Brain pericyte (primary cell): ENCODE measurements around the gene IGF2BP3.
"Not testable (repeated sequence)": the region's sequence is repeated elsewhere in the genome, so short reads cannot be mapped to it uniquely, and the experiment has no call there.

Experiments used
- DNase-seq: peaks from one replicate; pipeline ENCODE4 v3.0.0-alpha.2; 2012; ENCODE audit warnings: low read depth, low spot score

The IGF2BP3 gene

DNA sequence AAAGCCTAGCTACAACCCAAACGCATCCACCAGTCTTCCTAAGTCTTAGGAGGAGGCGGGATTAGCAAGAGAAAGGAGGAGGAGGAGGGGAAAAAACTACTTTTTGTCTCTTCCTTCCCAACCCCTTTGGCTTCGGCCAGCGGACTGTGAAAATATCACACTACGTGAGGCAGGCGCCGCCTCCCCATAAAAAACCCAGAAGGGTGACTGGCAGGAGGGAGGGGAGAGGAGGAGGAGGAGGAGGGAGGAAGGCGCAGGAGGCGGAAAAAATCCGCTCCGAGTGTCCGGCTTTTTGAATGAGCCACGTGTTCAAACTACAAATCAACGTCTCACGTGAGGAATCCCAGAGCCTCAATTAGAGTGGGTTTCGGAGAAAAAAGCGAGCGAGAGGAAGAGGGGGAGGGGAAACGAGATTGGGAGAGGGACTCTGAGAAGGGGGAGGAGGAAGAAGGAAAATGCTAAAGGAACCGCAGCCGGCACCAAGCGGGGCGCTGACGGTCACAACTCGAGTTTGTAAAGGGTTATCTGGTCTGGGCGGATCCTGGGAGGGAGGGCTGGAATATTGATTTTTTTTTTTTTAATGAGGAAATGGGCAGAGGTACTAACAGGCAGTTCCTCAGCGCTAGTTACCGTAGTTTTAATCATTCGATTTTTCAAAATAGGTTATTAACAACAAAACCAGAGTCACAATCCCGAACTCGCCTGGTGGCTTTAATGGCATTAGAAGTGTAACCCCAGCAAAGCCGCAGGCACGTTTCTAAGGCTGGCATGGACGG lies at the start of gene IGF2BP3:
TSS of gene IGF2BP3 (minus strand) at position 162 of the 776 bp plus-strand sequence. CDS start 381 bp downstream, outside the sequence.
- DNase-seq: peak; percentile 88

DNA sequence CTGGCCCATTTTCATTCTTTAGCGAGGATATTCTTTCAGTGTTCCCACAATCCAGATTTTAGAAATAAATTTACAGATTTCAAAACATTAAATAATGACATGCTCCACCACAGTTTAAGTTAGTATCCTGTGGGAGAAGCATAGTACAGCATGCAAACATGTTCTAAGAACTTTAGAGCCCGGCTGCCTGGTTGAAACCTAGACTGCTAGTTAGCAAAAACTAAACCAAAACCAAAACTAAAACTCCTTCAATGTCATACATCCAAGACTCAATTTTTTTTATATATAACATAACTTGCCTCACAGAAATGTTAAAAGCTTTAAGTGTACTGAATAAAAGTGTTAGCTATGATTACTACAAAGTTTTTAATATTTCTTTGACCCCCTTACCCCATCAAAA lies 44.5 kb upstream of the IGF2BP3 start:
- no peak for DNase-seq

DNA sequence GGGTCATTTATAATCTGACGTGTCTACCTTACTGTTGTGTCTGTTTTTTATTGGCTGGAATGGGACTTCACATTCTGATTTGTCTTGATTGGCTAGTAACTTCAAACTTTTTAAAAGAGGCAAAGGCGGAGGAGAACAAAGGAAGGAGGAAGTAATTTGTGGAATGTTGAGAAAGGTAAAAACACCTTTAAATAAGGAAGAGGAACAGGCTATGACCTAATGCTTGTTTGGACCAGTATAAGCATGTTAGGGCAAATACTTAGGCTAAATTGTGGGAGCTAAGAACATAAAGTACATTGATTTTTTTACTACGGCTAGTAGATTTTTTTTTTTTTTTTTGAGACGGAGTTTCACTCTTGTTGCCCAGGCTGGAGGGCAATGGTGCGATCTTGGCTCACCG lies 43.5 kb upstream of the IGF2BP3 start:
- DNase-seq: not testable (repeated sequence)

DNA sequence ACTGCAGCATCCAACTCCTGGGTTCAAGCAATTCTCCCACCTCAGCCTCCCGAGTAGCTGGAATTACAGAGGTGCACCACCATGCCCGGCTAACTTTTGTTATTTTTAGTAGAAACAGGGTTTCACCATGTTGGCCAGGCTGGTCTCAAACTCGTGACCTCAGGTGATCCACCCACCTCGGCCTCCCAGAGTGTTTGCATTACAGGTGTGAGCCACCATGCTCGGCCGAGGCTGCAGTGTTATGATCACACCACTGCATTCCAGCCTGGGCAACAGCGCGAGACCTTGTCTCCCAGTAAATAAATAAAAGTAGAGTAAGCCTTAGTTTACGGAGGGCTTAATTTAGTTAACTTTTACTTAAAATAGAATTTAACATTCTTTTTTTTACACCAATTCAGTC lies 23.7 kb upstream of the IGF2BP3 start:
- no peak for DNase-seq

DNA sequence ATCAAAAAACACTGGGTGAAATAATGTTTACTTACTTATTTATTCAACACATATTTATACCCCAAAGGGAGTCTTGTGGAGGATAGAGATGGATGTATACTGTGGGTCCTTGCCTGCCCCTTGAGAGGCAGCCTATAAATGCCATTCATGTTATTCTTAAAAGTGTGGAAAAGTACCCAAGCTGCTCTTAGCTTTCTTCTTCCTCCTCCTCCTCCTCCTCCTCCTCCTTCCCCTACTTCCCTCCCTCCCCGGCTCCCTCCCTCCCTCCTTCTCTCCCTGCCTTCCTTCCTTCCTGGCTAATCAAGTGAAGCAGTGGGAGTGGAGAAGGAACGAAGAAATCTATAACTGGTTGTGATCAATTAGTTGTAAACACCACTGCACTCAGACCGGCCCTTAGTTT lies 21.2 kb upstream of the IGF2BP3 start:
- DNase-seq: no peak

DNA sequence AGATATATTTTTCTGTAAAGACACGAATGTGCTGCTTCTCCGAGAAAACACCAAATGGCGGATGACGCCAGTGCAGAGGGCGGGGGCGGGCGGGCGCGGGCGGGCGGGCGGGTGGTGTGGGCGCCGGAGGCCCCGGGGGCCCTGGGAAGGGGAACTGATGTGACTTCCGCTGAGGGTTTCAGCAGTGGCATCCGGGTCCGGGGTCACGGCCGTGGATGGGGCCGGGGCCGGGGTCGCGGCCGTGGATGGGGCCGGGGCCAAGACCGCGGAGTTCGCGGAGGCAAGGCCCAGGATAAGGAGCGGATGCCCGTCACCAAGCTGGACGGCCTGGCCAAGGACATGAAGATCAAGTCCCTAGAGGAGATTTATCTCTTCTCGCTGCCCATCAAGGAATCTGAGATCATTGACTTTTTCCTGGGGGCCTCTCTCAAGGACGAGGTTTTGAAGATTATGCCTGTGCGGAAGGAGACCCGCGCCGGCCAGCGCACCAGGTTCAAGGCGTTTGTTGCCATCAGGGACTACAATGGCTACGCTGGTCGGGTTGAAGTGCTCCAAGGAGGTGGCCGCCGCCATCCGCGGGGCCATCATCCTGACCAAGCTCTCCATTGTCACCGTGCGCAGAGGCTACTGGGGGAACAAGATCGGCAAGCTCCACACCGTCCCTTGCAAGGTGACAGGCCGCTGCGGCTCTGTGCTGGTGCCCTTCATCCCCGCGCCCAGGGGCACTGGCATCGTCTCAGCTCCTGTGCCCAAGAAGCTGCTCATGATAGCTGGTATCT lies 20.3 kb upstream of the IGF2BP3 start:
- DNase-seq: no peak

DNA sequence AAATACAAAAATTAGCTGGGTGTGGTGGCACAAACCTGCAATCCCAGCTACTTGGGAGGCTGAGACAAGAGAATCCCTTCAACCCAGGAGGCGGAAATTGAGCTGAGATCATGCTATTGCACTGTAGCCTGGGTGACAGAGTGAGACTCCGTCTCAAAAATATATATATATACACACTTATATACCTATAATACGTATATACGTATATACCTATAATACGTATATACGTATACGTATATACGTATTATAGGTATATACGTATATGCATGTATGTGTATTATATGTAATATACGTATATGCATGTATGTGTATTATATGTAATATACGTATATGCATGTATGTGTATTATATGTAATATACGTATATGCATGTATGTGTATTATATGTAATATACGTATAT lies 18.4 kb upstream of the IGF2BP3 start:
- not testable (repeated sequence) for DNase-seq

DNA sequence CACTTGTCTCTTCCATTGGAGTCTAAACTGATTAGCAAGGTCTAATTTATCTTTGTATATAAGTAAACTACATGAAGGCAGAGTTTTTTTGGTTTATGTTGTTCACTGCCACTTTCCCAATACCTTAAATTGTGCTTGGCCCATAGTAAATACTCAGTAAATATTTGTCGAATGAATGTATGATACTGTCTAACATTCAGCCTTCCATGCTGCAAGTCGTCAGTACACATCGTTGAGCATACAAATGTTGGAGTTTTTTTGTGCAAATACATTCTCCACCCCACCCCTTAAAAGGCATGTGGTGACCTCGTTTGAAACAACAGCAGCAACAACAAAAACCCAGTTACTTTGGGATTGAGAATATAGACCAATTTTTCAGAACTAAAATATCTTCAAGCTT lies 17.4 kb upstream of the IGF2BP3 start:
- no peak for DNase-seq

DNA sequence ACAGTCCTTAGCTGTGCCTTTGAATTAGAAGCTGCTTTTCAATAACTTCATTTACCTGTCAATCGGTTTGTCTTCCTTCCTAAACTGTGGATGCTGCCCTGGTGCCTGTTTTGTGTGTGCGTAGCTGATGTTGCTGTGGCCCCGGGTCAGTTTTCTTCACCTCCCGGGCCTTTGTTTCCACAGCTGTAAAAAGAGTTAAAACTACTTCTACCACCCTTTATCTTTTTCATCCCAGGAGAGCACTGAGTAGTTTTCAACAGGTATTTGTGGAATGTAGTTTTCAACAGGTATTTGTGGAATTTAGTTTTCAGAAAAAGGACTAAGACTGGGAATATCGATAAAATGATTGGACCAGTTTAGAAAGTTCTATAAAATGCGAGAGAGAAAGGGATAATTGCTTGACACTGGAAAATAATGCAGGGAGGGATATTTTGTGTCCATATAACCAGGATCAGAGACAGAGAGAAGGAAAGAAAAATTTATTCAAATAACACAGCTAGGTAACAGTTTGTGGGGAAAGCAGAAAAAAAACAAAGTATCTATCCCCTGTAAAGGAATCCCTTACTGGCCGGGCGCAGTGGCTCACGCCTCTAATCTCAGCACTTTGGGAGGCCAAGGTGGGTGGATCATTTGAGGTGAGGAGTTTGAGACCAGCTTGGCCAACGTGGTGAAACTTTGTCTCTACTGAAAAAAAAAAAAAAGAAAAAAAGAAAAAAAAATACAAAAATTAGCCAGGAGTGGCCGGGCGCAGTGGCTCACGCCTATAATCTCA lies 15.9 kb upstream of the IGF2BP3 start:
- no peak for DNase-seq

DNA sequence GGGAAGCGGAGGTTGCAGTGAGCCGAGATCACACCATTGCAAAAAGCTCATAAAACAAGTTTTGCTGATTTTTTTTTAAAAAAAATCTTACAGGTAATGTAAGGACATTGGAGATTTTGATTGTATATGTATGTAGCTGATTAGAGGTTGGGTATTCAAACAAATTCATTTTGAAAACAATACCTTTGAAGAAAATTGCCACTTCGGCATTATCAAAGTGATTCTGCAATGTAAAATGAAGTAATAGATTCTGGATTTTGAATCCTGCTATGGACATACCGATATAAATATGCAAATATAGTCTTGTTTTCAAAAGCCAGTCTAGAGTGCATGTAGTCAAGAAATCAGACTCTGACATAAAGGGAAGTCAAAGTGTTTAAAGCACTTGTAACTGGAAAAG lies 12.4 kb upstream of the IGF2BP3 start:
- DNase-seq: no peak

DNA sequence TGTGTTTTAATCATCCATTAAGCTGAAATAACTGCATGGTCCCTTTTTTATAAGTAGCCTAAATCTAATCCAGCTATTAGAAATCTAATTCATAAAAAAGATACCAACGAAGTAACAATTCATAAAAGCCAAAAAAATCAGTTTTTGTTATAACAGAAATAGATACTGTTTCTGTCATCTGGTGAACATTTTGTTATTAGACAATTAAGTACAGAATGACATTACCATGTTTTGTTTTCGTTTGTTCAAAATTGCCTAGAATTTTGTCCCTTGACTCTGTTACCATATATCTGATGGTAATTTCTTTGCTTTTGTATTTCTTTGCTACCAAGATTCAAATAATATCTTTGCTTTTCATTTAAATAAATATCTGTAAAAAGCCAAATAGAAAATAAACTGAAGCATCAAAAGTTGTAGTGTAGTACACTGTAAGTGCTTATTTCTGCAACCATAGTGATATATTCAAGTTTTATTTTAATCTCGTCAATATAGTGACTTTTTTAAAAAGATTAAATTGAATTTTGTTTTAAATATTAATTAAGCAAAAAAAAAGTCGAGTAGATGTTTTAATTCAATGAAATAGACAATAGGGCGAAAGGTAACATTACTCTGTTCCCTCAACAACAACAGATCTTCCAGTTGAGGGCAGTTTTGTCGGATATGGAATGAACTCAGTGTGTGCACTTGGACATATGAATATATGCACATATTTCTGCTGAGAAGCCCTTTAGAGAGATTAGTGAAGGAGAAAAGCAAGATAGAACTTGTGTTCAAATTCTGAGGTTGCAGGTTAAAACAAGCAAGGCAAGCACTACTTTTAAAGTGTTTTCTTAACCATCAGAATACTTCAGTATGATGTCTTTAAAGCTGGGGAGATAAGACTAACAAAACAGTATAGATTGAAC lies 7.9 kb upstream of the IGF2BP3 start:
- no peak for DNase-seq

DNA sequence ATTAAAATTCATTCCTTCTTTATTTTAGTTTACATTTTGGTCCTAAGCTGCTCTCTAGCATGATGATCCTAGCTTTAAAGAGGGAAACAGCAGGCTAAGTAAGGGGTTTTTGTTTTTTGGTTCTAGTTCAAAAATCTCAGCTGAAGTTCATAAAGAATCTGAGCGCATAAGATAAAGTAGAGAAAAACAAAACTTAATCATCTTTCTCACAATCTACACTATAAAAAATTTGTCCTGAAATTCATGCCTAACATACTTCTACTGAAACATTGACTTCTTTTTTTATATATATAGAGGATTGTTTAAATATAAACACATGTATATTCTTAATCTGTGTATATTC lies 6.8 kb upstream of the IGF2BP3 start:
- DNase-seq: no peak

DNA sequence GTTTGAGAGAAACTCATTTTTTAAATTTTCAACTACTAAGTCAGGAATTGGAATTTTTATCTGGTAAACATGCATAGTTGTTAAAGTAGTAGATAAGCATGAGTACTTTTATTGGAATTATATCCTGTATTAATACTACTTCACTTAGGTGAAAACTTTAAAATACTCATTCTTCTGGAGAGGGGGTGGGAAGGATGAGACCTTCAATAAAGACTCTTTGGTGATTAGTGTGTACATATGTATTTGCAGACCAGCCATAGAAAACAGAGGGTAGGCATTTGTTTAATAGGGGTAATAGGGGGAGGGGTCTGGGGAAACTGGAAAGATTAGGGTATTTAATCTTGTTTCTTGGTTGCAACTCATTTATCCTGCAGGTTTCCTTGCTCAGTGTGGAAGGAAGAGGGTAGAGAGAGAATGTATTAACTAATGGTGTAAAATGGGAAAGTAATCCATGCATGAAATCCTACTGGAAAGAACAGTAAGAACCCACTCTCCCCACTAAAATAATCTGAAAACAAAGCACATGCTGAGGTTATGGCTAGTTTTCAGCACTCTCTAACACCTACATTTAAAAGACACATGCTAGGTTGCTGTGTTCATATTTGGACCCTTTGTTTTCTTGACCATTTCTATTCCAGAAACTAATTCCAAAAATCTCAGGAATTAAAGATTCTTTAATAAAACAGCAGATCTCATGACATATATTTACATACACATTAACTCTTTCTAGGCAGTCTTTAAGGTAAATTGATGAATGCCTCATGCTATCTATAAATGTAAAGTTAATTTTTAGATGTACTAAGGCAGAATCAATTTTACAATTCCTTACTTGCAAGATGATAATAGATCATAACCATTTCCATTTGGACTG lies 6.2 kb upstream of the IGF2BP3 start:
- DNase-seq: no peak

DNA sequence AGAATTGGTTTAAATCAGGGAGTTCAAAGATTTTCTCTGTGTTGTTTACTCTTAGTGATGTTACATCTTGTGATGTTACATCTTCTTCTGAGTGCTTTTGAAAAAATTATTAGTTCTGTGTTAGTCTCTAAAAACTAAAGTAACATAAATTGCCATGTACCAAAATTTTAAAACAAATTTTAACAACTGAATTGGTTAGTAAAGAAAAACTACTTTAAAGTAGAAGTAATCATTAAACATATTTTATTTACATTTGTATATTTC lies 5.2 kb upstream of the IGF2BP3 start:
- no peak for DNase-seq

DNA sequence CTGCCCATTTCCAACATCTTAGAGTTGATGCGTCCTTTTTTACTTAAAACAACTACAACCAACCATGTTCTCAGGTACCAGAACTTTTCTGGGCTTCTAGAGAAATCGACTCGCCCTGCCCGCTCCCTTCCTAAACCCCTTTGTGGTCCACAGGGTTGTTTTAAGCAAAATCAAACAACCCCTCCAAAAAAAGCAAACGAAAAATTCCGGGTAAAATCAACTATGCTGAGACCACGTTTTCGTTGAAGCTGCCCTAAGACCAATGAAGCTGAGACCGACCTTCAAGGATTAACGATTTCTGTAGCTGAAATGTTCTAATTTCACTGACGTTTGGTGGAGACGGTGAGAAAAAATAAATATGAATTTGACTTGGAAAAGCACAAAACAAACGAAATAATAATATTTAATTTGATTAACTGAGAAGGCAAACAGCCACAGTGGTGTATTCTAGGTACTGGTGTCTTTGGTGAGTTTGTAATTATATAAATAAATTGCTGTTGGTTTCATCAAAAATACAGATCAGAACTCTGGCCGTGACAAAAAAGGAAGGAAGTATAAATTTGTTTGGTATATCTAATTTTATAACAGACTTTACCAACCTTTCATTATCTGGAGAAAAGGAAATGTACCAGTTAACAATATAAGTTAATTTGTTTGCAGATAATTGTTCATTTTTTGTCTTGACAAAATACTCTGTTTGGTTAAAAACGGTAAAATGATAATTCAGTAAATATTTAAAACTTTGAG lies 4.7 kb upstream of the IGF2BP3 start:
- DNase-seq: no peak

DNA sequence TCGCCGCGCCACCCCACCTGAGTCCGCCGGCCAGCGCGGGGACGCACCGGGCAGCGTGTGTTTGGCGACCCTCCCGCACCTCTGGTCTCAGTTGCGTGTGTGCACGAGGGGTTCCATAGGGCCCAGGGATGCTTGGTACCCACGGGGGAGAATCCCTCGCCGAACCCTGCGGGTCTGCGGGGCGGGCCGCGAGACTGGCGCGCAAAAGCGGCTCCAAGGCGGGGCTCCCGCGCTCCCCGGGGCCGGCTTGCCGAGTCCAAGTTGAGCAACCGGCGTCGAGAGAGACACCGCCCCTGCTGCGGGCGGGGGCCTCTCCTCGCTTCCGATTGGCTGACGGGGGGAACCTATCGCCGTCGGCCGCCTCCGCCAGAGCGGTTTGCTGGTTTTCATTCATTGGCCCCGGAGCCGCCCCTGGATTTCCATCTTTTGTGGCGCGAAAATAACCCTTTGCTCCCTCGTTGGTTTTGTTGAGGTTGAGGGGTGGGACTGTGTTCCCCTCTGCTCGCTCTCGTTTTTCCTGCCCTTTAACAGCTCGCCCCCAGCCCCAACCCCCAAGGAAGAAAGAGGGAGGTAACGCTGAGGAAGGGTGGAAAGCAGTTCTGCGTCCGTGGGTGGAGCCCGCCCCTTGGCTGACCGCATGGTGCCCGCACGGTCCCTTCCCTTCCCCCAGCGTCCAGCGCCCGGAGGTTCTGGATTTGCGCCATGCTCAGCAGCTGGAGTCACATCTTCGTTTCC lies 4.0 kb upstream of the IGF2BP3 start:
- peak; percentile 88 for DNase-seq

DNA sequence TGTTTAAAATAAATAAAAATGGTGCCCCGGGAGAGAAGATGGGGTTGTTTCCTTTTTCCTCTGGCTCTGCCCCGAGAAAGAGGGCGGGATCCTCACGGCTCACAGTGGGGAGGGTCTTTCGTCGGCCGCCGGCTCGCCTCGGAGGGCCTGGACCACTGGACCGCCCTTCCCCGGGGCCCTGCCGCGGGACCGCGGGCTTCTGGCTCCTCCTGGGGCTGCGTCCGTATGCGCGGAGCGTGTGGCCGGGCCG lies 3.5 kb upstream of the IGF2BP3 start:
- DNase-seq: no peak

DNA sequence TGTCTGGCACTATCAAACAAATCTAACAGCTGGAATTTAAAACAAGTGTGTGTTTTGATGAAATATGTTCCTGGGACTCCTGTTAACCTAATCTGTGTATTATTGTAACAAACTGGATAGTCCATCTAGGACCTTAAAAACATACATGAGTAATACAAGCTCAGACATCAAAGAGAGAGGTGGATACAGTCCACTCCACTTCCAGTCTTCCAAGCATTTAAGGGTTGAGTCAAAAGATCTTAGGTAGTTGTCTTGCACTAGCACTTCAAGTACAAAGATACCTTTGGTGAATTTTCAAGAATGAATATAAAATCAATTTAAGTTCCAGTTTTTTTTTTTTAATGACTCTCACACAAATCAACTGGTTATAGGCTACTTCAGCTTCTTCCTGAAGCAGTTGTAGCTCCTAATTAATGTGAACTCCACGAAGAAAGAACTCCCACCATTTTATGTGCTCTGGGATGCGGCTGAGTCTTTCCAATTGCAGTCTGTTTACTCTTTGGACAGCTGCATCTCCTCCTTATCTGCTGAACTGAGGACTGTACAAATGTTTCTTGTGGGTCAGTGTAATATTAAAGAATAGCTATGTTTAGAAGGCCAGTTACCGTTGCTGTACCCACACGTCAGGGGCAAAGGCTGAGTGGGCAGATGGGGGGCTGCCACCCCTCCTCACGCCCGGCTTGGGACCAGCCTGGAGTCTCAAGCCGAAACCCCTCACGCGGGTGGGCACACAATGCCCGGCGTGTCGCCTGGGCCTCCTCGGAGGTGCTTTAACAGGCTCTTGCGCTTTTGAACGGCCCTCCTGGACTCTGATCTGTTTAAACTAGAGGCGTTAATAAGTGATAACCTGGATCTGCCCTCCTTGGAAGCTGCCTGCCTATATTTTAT lies 2.9 kb upstream of the IGF2BP3 start:
- DNase-seq: no peak

DNA sequence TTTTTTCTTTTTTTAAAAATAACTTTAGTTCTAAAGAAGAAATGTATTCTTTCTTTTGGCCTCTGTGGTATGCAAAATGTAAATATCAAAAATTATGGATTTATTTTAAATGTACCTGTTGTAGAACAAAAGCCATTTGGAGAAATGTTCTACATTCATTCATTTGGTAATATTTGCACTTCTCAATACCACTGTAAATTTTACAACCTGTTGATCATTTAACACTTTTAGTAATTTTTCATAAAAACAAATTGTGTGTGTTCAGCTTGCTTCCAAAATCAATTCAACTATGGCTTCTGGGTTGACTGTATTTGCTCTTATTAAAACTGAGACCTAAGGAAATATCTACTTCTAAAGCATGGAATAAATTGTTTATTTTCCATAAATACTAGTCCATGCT lies 2.3 kb upstream of the IGF2BP3 start:
- DNase-seq: no peak
